Measurements from ENCODE around the gene NKAIN2. TPM values are rescaled to one million over a fixed set of nuclear protein-coding genes. Genes with fewer than 3 reads are reported as not detected.

Gene NKAIN2
- total RNA-seq, 1 experiment from 2014 or later = 2.7 TPM

DNA sequence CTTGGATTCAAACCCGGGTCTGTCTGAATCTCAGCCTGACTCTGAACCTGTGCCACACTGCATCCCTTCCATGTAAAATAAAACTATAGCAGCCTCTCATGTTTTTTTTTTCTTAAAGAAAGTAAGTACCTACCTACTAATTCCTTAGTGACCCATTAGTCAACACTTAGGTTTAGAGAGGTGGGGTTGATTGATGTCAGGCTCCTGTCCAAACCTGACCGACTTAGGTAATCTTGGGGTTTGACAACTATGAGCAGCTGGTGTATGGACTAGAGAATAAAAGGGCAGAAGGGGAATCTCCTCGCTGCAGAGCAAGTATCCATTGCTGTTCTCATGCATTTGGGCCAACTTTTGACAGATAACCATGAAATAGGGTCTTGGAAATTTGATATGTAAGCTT, 6.5 kb downstream of the NKAIN2 start:
- no peak overlapping the region for H3K27ac Mint-ChIP-seq (ENCODE audit: low read depth, unreplicated experiment)
- no peaks in the 10 kb centered on the region for H3K36me3 Mint-ChIP-seq (ENCODE audit: insufficient read depth, unreplicated experiment)
- ChIA-PET POLR2A (interaction anchor here (0.6 to 1.0 kb wide), 2 partner anchors 707 to 989 kb away, joined by 3 to 4 read pairs; no protein-coding TSS in a partner anchor), CTCF (interaction anchor here (0.7 to 1.5 kb wide), 3 partner anchors 38 to 986 kb away, joined by 3 to 6 read pairs (median 3); no protein-coding TSS in a partner anchor)
- no peaks in the 10 kb centered on the region for H3K27me3 Mint-ChIP-seq (ENCODE audit: insufficient read depth, unreplicated experiment)
- BruUV-seq (replicated peaks) = no TSS peak
- no peak for DNase-seq (ENCODE audit: unreplicated experiment)
- no peaks in the 10 kb centered on the region for H3K9me3 Mint-ChIP-seq (ENCODE audit: unreplicated experiment)
- H3K4me3 Mint-ChIP-seq (ENCODE audit: unreplicated experiment) = no peak overlapping the region
- peaks cover 1% of the 10 kb centered on the region for H3K4me1 Mint-ChIP-seq (ENCODE audit: insufficient read depth, unreplicated experiment)
- TF ChIP-seq, protein P1, sequence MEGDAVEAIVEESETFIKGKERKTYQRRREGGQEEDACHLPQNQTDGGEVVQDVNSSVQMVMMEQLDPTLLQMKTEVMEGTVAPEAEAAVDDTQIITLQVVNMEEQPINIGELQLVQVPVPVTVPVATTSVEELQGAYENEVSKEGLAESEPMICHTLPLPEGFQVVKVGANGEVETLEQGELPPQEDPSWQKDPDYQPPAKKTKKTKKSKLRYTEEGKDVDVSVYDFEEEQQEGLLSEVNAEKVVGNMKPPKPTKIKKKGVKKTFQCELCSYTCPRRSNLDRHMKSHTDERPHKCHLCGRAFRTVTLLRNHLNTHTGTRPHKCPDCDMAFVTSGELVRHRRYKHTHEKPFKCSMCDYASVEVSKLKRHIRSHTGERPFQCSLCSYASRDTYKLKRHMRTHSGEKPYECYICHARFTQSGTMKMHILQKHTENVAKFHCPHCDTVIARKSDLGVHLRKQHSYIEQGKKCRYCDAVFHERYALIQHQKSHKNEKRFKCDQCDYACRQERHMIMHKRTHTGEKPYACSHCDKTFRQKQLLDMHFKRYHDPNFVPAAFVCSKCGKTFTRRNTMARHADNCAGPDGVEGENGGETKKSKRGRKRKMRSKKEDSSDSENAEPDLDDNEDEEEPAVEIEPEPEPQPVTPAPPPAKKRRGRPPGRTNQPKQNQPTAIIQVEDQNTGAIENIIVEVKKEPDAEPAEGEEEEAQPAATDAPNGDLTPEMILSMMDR (IDR thresholded peaks at IDR 0.05; ENCODE audit: unreplicated experiment) = no peak
- intact Hi-C loops (cut with micrococcal nuclease) = no loop called here

- TF ChIP-seq, protein P1 (IDR thresholded peaks at IDR 0.05; ENCODE audit: unreplicated experiment) = no peak
- no peak for DNase-seq (ENCODE audit: unreplicated experiment)
- Mint-ChIP-seq H3K27ac (ENCODE audit: low read depth, unreplicated experiment) (no peak overlapping the region), H3K4me1 (ENCODE audit: insufficient read depth, unreplicated experiment) (no peaks in the 10 kb centered on the region), H3K36me3 (ENCODE audit: insufficient read depth, unreplicated experiment) (no peaks in the 10 kb centered on the region), H3K27me3 (ENCODE audit: insufficient read depth, unreplicated experiment) (no peaks in the 10 kb centered on the region), H3K4me3 (ENCODE audit: unreplicated experiment) (no peak overlapping the region), H3K9me3 (ENCODE audit: unreplicated experiment) (no peaks in the 10 kb centered on the region)
- POLR2A ChIA-PET = interaction anchor here (0.7 kb wide), 1 partner anchor 991 kb away, joined by 3 read pairs; no protein-coding TSS in a partner anchor
- no TSS peak for BruUV-seq (replicated peaks)
- CTCF ChIA-PET = interaction anchor here (0.6 to 1.4 kb wide), 3 partner anchors 37 to 985 kb away, joined by 3 to 6 read pairs (median 4); no protein-coding TSS in a partner anchor
- intact Hi-C loops (cut with micrococcal nuclease) = no loop called here
These were observed 7.3 kb downstream of the NKAIN2 start for GRCh38 chr6:123810948-123811347.

GRCh38 chr6:123811378-123811777, 7.7 kb downstream of the NKAIN2 start:
- Mint-ChIP-seq H3K27me3 (ENCODE audit: insufficient read depth, unreplicated experiment) (no peaks in the 10 kb centered on the region), H3K9me3 (ENCODE audit: unreplicated experiment) (no peaks in the 10 kb centered on the region), H3K27ac (ENCODE audit: low read depth, unreplicated experiment) (no peak overlapping the region), H3K4me1 (ENCODE audit: insufficient read depth, unreplicated experiment) (no peaks in the 10 kb centered on the region), H3K4me3 (ENCODE audit: unreplicated experiment) (no peak overlapping the region), H3K36me3 (ENCODE audit: insufficient read depth, unreplicated experiment) (no peaks in the 10 kb centered on the region)
- TF ChIP-seq, protein P1 (IDR thresholded peaks at IDR 0.05; ENCODE audit: unreplicated experiment) = no peak
- no peak for DNase-seq (ENCODE audit: unreplicated experiment)
- intact Hi-C loops (cut with micrococcal nuclease) = no loop called here
- ChIA-PET POLR2A (interaction anchor here (0.7 kb wide), 1 partner anchor 991 kb away, joined by 3 read pairs; no protein-coding TSS in a partner anchor), CTCF (no interaction called here)
- BruUV-seq (replicated peaks) = no TSS peak

GRCh38 chr6:123812621-123813020, 9.0 kb downstream of the NKAIN2 start:
- no peak overlapping the region for H3K4me3 Mint-ChIP-seq (ENCODE audit: unreplicated experiment)
- no TSS peak for BruUV-seq (replicated peaks)
- H3K36me3 Mint-ChIP-seq (ENCODE audit: insufficient read depth, unreplicated experiment) = no peaks in the 10 kb centered on the region
- POLR2A ChIA-PET = no interaction called here
- CTCF ChIA-PET = interaction anchor here (0.7 to 1.1 kb wide), 2 partner anchors 10 to 697 kb away, joined by 3 to 7 read pairs; no protein-coding TSS in a partner anchor
- TF ChIP-seq, protein P1 (IDR thresholded peaks at IDR 0.05; ENCODE audit: unreplicated experiment) = no peak
- H3K4me1 Mint-ChIP-seq (ENCODE audit: insufficient read depth, unreplicated experiment) = no peaks in the 10 kb centered on the region
- no peaks in the 10 kb centered on the region for H3K27me3 Mint-ChIP-seq (ENCODE audit: insufficient read depth, unreplicated experiment)
- peaks cover 7% of the 10 kb centered on the region for H3K9me3 Mint-ChIP-seq (ENCODE audit: unreplicated experiment)
- intact Hi-C loops (cut with micrococcal nuclease) = no loop called here
- no peak for DNase-seq (ENCODE audit: unreplicated experiment)
- no peak overlapping the region for H3K27ac Mint-ChIP-seq (ENCODE audit: low read depth, unreplicated experiment)
